ENCODE data around the gene LIMCH1. TPM values are rescaled to one million over a fixed set of nuclear protein-coding genes. Genes with fewer than 3 reads are reported as not detected.

The LIMCH1 gene
- total and polyA plus RNA-seq, 12 donors: 28.2 to 206 (median 62.3) TPM

- no peak for TF ChIP-seq POLR2A (IDR thresholded peaks at IDR 0.05)
- TF ChIP-seq CTCF (IDR thresholded peaks at IDR 0.05): no peak
- no peak for DNase-seq
- Histone ChIP-seq H3K4me1 (replicated peaks in 1 of 2) (no peaks in the 10 kb centered on the region), H3K9me3 (replicated peaks in 1 of 3) (no peaks in the 10 kb centered on the region), H3K27me3 (peaks cover 88% of the 10 kb centered on the region), H3K27ac (peak overlapping the region in 1 of 5 donors; percentile 58), H3K36me3 (replicated peaks in 1 of 2) (no peaks in the 10 kb centered on the region), H3K4me3 (no peak overlapping the region)
- 8 to 11% (median 9%) methylated on average over 21 of the region's 21 CpGs for WGBS, 4 donors
- intact Hi-C loops (cut with DNase I): no loop called here
These were observed 210.2 kb downstream of the LIMCH1 start for GRCh38 chr4:41748074-41748570.

GRCh38 chr4:41748571-41749475 is 210.9 kb downstream of the LIMCH1 start, which contains the start of gene PHOX2B:
Gene PHOX2B (minus strand): TSS chr4:41748725. CDS start chr4:41748610, 115 bp downstream.
- intact Hi-C loops (cut with DNase I): no loop called here
- H3K4me3 ChIP-seq: no peak within 1 kb of the TSS
- peak within 1 kb of the TSS in 1 of 5 donors; percentile 58 for H3K27ac ChIP-seq
- 9 to 19% (median 18%) methylated on average over 15 of the region's 15 CpGs for WGBS, 4 donors
- H3K4me1 ChIP-seq (replicated peaks in 1 of 2): no peaks in the 10 kb centered on the region
- no peaks in the 10 kb centered on the region for H3K36me3 ChIP-seq (replicated peaks in 1 of 2)
- peaks cover 85% of the 10 kb centered on the region for H3K27me3 ChIP-seq
- peak in 1 of 7 donors; percentile 82 for DNase-seq
- TF ChIP-seq CTCF (IDR thresholded peaks at IDR 0.05) (no peak), POLR2A (IDR thresholded peaks at IDR 0.05) (peak in 1 of 2 donors; percentile 29)
- H3K9me3 ChIP-seq (replicated peaks in 1 of 3): no peaks in the 10 kb centered on the region

DNA sequence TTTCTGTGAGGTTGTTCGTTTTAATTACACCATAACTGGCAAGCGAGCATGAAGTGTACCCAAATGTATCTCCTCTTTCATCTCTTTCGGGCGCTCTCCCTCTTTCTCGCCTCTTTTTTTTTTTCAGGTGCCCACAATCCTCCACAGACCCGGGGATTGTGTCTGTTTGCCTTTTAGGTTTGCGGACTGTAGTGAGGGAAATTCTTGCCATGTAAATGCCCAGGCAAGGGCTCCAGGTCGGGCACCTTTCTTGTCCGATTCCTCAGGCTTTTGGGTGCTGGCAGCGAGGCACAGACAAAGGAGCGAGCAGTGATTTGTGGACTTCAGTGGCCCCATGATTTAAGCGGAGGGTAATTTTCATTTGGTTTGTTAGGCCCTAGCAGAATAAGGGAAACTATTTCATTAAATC is 211.7 kb downstream of the LIMCH1 start:
- H3K4me1 ChIP-seq (replicated peaks in 1 of 2): no peaks in the 10 kb centered on the region
- TF ChIP-seq CTCF (IDR thresholded peaks at IDR 0.05): no peak
- TF ChIP-seq POLR2A (IDR thresholded peaks at IDR 0.05): no peak
- WGBS, 4 donors: 17 to 23% (median 19%) methylated on average over 12 of the region's 12 CpGs
- no peak for DNase-seq
- H3K4me3 ChIP-seq: no peak overlapping the region
- peak overlapping the region in 1 of 5 donors; percentile 57 for H3K27ac ChIP-seq
- no peaks in the 10 kb centered on the region for H3K9me3 ChIP-seq (replicated peaks in 1 of 3)
- H3K27me3 ChIP-seq: peaks cover 77% of the 10 kb centered on the region
- no peaks in the 10 kb centered on the region for H3K36me3 ChIP-seq (replicated peaks in 1 of 2)
- intact Hi-C loops (cut with DNase I): no loop called here

Other genes starting within 250 kb of the LIMCH1 start
- gene PHOX2B, start 210.6 kb downstream of the LIMCH1 start, total RNA-seq: 10 to 100 TPM in 1 of 9 donors, 1 to 10 TPM in 3, under 1 TPM in 2, not detected in 3; 0.29 to 10.3 (median 3.8) TPM
- 1 to 10 TPM; 3.3 to 6.8 (median 6.4) TPM for gene PHOX2B, start 210.6 kb downstream of the LIMCH1 start, polyA plus RNA-seq

All from adrenal gland (tissue), 12 donors.